ENCODE data around the gene MBD3L2.

MBD3L2 gene

GRCh38 chr19:7063339-7063738 lies 14.2 kb downstream of the MBD3L2 start:
- TF ChIP-seq GATA2 (IDR thresholded peaks at IDR 0.05; ENCODE audit: low read depth, low read length) (no peak), GATA3 (IDR thresholded peaks at IDR 0.05; ENCODE audit: low read depth, low read length) (no peak)

DNA sequence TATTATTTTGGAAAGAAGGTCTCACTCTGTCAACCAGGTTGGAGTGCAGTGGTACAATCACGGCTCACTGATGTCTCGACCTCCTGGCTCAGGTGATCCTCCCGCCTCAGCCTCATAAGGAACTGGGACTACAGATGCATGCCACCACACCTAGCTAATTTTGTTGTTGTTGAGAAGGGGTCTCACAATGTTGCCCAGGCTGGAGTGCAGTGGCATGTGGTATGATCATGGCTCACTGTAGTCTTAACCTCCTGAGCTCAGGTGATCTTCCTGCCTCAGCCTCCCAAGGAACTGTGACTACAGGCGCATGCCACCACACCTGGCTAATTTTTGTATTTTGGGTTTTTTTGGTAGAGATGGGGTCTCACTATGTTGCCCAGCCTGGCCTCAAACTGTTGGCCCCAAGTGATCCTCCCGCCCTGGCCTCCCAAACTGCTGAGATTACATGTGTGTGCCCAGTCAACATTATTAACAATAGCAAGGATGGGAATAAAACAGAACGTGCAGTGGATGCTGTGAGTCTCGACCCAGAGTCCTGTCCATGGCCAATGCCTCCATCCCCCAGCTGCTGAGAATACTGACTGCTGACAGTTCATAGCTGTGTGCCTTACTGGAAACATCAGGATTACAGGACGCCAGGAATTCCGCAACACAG lies 14.8 kb downstream of the MBD3L2 start:
- TF ChIP-seq GATA3 (IDR thresholded peaks at IDR 0.05; ENCODE audit: low read depth, low read length) (no peak), GATA2 (IDR thresholded peaks at IDR 0.05; ENCODE audit: low read depth, low read length) (no peak)

DNA sequence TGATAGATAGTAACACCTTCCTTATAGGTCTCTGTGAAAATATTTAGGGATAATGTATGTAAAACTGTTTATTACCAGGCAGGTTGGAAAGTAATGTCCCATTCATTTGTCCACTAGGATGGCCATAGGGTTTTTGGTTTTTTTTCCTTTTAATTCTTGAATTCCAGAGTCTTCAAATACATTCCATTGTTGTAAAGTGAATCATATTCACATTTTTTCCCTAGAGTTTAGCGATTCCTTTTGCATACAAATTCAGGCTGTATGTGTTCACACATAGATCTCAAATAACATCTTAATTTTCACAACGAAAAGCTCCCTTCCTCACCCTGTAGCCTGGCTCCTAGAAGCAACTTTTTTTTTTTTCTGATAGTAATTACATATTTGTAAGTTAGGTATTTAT lies 18.6 kb downstream of the MBD3L2 start:
- TF ChIP-seq GATA2 (IDR thresholded peaks at IDR 0.05; ENCODE audit: low read depth, low read length), result no peak
- no peak for TF ChIP-seq GATA3 (IDR thresholded peaks at IDR 0.05; ENCODE audit: low read depth, low read length)

DNA sequence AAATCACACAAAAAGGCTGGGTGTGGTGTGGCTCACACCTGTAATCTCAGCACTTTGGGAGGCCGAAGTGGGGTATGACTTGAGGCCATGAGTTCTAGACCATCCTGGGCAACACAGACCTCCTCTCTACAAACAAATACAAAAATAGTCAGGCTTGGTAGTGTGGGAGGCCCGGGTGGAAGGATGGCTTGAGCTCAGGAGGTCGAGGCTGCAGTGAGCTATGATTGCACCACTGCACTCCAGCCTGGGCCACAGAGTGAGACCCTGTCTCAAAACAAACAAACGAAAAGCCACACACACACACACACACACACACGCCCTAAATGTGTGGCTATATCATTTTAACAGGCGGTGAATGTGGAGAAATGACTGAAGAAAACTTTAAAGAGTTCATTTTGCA lies 19.5 kb downstream of the MBD3L2 start:
- TF ChIP-seq GATA3 (IDR thresholded peaks at IDR 0.05; ENCODE audit: low read depth, low read length) (no peak), GATA2 (IDR thresholded peaks at IDR 0.05; ENCODE audit: low read depth, low read length) (no peak)

DNA sequence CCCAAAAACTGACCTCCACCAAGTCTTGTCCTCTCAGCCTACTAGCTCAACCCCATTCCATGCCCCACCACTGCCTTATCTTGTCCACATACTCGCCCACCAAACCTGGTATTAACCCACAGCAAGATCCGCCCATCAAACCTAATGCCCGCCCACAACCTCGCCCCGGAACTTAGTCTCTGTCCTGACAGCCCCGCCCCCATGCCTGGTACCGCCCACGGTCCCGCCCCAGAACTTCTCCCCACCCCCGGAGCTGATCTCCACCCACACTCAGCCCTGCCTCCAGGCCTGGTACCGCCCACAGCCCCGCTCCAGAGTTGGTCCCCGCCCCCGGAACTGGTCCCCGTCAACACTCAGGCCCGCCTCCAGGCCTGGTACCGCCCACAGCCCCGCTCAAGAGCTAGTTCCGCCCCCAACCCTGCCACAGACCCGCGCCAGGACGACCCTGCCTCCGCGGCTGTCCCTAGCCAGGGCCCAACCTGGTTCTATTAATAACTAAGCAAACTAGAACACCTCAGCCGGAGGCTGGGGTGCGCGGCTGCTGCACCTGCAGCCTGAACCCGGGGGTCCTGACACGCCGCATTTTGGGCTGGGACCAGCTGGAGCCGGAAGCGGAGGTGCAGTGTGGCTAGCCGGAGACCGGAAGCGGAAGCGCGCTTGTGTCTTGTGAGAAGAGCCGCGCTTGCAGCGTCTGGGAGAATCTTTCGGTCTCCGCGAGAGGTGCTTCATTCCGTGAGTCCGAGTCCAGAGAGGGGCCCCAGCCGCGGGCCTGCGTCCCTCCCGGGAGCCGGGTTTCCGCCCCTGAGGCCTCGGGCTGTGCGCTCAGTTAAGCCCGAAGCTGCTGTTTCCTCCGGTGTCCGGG lies 20.2 kb downstream of the MBD3L2 start, which contains the start of gene ZNF557:
TSS of gene ZNF557 (plus strand) at position 662 of the 862 bp plus-strand sequence. CDS start 5,372 bp downstream, outside the sequence.
- TF ChIP-seq GATA3 (IDR thresholded peaks at IDR 0.05; ENCODE audit: low read depth, low read length) (no peak), GATA2 (IDR thresholded peaks at IDR 0.05; ENCODE audit: low read depth, low read length) (no peak)

DNA sequence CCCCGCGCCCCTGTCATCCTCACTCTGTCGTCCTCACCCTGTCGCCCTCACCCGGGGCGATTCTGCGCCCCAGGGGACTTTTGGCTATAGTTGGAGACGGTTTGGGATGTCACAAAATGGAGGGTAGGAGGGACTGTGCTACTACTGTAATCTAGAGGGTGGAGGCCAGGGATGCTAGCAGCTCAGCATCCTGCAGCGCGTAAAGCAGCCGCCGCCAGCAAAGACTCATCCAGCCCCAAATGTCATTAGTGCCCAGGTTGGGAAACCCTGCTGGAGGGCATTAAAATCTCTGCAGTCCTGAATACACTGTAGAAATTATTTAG lies 20.7 kb downstream of the MBD3L2 start:
- no peak for TF ChIP-seq GATA2 (IDR thresholded peaks at IDR 0.05; ENCODE audit: low read depth, low read length)
- TF ChIP-seq GATA3 (IDR thresholded peaks at IDR 0.05; ENCODE audit: low read depth, low read length), result no peak

DNA sequence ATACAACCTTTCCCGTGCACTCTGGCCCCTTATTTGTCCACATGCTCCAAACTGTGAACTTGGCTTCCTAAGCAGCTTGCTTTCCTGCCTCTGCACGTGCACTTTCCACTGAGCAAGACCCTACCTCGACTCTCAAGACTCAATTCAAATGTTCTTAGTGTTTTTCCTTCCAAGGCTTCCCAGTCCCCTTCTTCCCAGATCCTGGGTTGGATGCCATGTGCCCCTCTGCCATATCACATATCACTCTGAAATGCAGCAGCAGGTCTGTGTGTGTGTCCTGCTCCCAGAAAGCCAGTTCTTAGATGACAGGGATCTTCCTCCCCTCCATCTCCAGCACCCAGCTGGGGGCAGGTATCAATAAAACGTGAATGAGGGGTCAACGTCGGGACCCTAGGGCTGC lies 23.4 kb downstream of the MBD3L2 start:
- TF ChIP-seq GATA2 (IDR thresholded peaks at IDR 0.05; ENCODE audit: low read depth, low read length) (no peak), GATA3 (IDR thresholded peaks at IDR 0.05; ENCODE audit: low read depth, low read length) (no peak)

DNA sequence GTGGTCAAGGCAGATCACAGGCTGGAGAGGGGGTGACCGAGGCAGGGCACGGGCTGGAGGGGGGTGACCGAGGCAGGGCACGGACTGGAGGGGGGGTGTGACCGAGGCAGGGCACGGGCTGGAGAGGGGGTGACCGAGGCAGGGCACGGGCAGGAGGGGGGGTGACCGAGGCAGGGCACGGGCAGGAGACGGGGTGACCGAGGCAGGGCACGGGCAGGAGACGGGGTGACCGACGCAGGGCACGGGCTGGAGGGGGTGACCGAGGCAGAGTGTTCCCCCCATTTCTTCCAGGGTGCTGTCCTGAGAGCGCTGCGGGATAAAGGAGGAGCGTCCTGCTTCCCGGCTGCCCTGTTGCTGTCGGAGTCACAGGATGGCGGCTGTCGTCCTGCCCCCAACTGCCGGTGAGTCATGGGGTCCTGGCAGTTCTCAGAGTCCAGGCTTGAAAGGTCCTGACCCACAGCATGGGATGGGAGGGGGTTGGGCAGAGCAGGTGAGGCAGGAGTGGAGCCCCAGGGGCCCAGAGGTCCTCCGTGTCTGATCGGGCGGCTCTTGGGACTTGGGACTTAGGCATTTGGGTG lies 25.7 kb downstream of the MBD3L2 start:
- no peak for TF ChIP-seq GATA3 (IDR thresholded peaks at IDR 0.05; ENCODE audit: low read depth, low read length)
- TF ChIP-seq GATA2 (IDR thresholded peaks at IDR 0.05; ENCODE audit: low read depth, low read length), result no peak

DNA sequence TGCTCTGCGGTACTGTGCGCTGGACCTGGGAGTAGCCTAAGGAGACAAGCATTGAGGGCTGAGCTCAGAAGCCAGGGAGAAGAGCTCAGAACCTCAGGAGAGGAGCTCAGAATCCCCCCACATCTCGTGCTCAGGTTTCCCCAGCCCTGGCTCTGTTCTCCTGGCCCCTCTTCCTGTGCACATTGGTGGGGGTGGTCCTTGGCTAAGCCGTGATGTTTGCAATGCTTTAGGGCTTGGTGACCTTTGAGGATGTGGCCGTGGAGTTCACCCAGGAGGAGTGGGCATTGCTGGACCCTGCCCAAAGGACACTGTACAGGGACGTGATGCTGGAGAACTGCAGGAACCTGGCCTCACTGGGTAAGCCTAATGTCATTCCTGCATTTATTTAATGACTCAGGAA lies 27.0 kb downstream of the MBD3L2 start:
- no peak for TF ChIP-seq GATA2 (IDR thresholded peaks at IDR 0.05; ENCODE audit: low read depth, low read length)
- TF ChIP-seq GATA3 (IDR thresholded peaks at IDR 0.05; ENCODE audit: low read depth, low read length), result no peak

DNA sequence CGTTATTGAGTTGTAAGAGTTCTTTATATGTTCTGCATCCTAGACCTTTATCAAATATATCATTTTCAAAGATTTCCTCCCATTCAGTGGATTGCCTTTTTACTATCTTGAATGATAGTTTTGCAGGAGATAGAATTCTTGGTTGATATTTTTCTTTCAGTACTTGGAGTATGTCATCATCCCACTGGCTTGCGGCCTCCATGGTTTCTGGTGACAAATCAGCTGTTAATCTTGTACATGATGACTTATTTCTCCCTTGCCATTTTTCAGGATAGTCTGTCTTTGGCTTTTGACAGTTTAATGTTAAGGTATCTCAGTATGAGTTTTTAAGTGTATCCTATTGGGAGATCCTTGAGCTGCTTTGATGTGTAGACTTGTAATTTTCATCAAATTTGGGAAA lies 28.9 kb downstream of the MBD3L2 start:
- no peak for TF ChIP-seq GATA3 (IDR thresholded peaks at IDR 0.05; ENCODE audit: low read depth, low read length)
- TF ChIP-seq GATA2 (IDR thresholded peaks at IDR 0.05; ENCODE audit: low read depth, low read length), result no peak

DNA sequence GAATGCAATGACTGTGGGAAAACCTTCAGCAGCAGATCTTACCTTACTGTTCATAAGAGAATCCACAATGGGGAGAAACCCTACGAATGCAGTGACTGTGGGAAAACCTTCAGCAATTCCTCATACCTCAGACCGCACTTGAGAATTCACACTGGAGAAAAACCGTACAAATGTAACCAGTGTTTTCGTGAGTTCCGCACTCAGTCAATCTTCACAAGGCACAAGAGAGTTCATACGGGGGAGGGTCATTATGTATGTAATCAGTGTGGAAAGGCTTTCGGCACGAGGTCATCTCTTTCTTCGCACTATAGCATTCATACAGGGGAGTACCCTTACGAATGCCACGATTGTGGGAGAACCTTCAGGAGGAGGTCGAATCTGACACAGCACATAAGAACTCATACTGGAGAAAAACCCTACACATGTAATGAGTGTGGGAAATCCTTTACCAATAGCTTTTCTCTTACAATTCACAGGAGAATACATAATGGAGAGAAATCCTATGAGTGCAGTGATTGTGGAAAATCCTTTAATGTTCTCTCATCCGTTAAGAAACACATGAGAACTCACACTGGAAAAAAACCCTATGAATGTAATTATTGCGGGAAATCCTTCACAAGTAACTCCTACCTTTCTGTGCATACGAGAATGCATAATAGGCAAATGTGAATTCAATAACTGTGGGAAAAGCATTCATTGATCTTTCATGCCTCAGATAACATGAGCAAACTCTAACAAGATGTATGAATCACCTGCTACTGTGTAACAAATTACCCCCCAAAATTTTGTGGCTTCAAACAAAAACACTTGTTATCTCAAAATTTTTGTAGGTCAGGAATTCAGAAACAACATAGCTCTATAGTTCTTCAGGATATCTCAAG lies 34.2 kb downstream of the MBD3L2 start:
- TF ChIP-seq GATA3 (IDR thresholded peaks at IDR 0.05; ENCODE audit: low read depth, low read length) (no peak), GATA2 (IDR thresholded peaks at IDR 0.05; ENCODE audit: low read depth, low read length) (no peak)

GRCh38 chr19:7088999-7089398 lies 39.9 kb downstream of the MBD3L2 start:
- TF ChIP-seq GATA3 (IDR thresholded peaks at IDR 0.05; ENCODE audit: low read depth, low read length) (no peak), GATA2 (IDR thresholded peaks at IDR 0.05; ENCODE audit: low read depth, low read length) (no peak)

DNA sequence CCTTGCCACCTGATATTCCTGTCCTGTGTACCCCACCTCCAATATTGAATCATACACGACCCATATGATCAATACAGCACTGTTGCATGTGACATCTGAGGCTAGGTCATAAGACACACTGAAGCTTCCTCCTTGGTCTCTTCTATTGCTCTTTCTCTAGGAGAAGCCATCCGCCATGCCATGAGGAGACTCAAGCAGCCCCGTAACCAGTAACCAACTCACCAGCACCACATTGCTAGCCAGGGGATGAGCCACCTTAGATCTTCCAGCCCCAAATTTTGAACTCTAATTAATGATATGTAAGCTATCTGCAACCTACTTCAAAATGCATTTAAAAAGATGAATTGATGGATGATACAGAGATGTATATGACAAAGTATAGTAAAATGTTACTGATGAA lies 49.0 kb downstream of the MBD3L2 start:
- no peak for TF ChIP-seq GATA2 (IDR thresholded peaks at IDR 0.05; ENCODE audit: low read depth, low read length)
- TF ChIP-seq GATA3 (IDR thresholded peaks at IDR 0.05; ENCODE audit: low read depth, low read length), result no peak
